ENCODE results near the gene WSCD1.

GRCh38 chr17:6159541-6160231 lies 89.5 kb downstream of the WSCD1 start:
- no peak for TF ChIP-seq CTCF (IDR thresholded peaks at IDR 0.05)
- TF ChIP-seq POLR2A (IDR thresholded peaks at IDR 0.05): no peak

Data from testis (tissue), 2 donors.